HG03139 (cell line): ENCODE measurements around the gene ASIC3.
A peak's percentile ranks its signal among the peaks of the same experiment; 100 is the strongest.
"Not testable (repeated sequence)": the region's sequence is repeated elsewhere in the genome, so short reads cannot be mapped to it uniquely, and the experiment has no call there.

Source experiments
- ATAC-seq: cut with Tn5 transposase; IDR thresholded peaks from one replicate; pipeline ENCODE4 v1.9.1; 2021; ENCODE audit not compliant: unreplicated experiment

The ASIC3 gene

GRCh38 chr7:151013733-151014497 is 34.4 kb upstream of the ASIC3 start:
- ATAC-seq: no peak

- ATAC-seq: no peak
These were observed 33.4 kb upstream of the ASIC3 start for GRCh38 chr7:151014950-151015349.

GRCh38 chr7:151015967-151016366 is 32.4 kb upstream of the ASIC3 start:
- no peak for ATAC-seq

GRCh38 chr7:151016505-151016904 is 31.8 kb upstream of the ASIC3 start:
- no peak for ATAC-seq

GRCh38 chr7:151016942-151017341 is 31.4 kb upstream of the ASIC3 start:
- ATAC-seq: no peak

- no peak for ATAC-seq
These were observed 30.9 kb upstream of the ASIC3 start for GRCh38 chr7:151017370-151017952.

- peak; percentile 63 for ATAC-seq
These were observed 30.3 kb upstream of the ASIC3 start for GRCh38 chr7:151017953-151018420.

GRCh38 chr7:151018421-151019129 is 29.8 kb upstream of the ASIC3 start:
- no peak for ATAC-seq

GRCh38 chr7:151019130-151019447 is 29.2 kb upstream of the ASIC3 start:
- ATAC-seq: no peak

- ATAC-seq: no peak
These were observed 28.1 kb upstream of the ASIC3 start for GRCh38 chr7:151020231-151020630.

- ATAC-seq: no peak
These were observed 25.1 kb upstream of the ASIC3 start for GRCh38 chr7:151023232-151023631.

GRCh38 chr7:151024435-151025056 is 23.8 kb upstream of the ASIC3 start, which contains the start of gene ATG9B:
ATG9B (minus strand) TSS chr7:151024494; CDS start chr7:151024423, 71 bp downstream.
- ATAC-seq: no peak

- ATAC-seq: no peak
These were observed 22.2 kb upstream of the ASIC3 start for GRCh38 chr7:151025924-151026671.

- not testable (repeated sequence) for ATAC-seq
These were observed 21.3 kb upstream of the ASIC3 start for GRCh38 chr7:151026771-151027727.

GRCh38 chr7:151027728-151028130 is 20.6 kb upstream of the ASIC3 start:
- not testable (repeated sequence) for ATAC-seq

- ATAC-seq: peak; percentile 92
These were observed 20.0 kb upstream of the ASIC3 start, which contains the start of gene ABCB8 for GRCh38 chr7:151028131-151028947. ABCB8 (plus strand) TSS chr7:151028450; CDS start chr7:151028516, 66 bp downstream.

GRCh38 chr7:151028948-151029501 is 19.3 kb upstream of the ASIC3 start:
- no peak for ATAC-seq

- ATAC-seq: no peak
These were observed 17.3 kb upstream of the ASIC3 start for GRCh38 chr7:151031011-151031410.
